Measurements from ENCODE around the gene CNN2.
A peak's percentile ranks its signal among the peaks of the same experiment; 100 is the strongest.

CNN2 gene

DNA sequence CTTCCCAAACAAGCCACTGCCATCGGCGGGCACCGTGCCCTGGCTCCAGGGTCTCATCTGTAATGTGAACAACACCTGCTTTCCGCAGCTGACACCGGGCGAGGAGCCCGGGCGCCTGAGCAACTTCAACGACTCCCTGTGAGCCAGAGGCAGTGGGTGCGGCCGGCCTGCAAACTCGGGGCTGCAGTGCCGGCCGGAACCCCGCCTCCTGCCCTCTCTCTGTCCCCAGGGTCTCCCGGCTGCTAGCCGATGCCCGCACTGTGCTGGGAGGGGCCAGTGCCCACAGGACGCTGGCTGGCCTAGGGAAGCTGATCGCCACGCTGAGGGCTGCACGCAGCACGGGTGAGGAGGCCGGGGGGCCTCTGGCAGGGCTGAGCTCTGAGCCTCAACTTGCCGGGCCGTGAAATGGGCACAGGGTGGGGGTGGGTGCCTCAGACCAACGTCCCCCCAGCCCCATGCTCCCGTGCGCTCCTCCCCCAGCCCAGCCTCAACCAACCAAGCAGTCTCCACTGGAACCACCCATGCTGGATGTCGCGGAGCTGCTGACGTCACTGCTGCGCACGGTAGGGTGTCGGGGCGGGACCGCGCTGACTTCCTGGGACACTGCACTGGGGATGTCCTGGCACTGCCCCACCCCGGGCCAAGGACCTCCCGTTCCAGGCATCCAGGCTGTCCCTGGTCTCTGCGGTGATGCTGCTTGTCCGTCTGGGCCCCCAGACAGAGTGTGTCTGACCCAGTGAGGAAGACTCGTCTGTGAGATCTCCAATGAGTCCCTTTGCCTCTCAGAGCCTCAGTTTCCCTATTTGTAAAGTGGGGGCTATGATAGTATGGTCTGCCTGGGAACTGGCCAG is 15.7 kb downstream of the CNN2 start:
- no peak for DNase-seq
- Histone ChIP-seq H3K27me3 (replicated peaks; ENCODE audit: control insufficient read depth, insufficient read depth, low read length, poor library complexity, severe bottlenecking) (no peaks in the 10 kb centered on the region), H3K36me3 (ENCODE audit: control insufficient read depth, insufficient read depth, low read length) (peaks cover 39% of the 10 kb centered on the region), H3K9me3 (ENCODE audit: control insufficient read depth, low read length) (no peaks in the 10 kb centered on the region), H3K27ac (ENCODE audit: insufficient read depth, low read length, poor library complexity, severe bottlenecking) (no peak overlapping the region), H3K4me3 (ENCODE audit: insufficient read depth, low read depth, low read length, poor library complexity, severe bottlenecking) (no peak overlapping the region), H3K4me1 (ENCODE audit: control insufficient read depth, insufficient read depth, low read length, poor library complexity, severe bottlenecking) (peaks cover 40% of the 10 kb centered on the region)

GRCh38 chr19:1042689-1043511 is 16.5 kb downstream of the CNN2 start:
- no peak overlapping the region for H3K27ac ChIP-seq (ENCODE audit: insufficient read depth, low read length, poor library complexity, severe bottlenecking)
- no peak for DNase-seq
- H3K4me3 ChIP-seq (ENCODE audit: insufficient read depth, low read depth, low read length, poor library complexity, severe bottlenecking): no peak overlapping the region
- no peaks in the 10 kb centered on the region for H3K9me3 ChIP-seq (ENCODE audit: control insufficient read depth, low read length)
- H3K36me3 ChIP-seq (ENCODE audit: control insufficient read depth, insufficient read depth, low read length): peaks cover 41% of the 10 kb centered on the region
- H3K4me1 ChIP-seq (ENCODE audit: control insufficient read depth, insufficient read depth, low read length, poor library complexity, severe bottlenecking): peaks cover 35% of the 10 kb centered on the region
- no peaks in the 10 kb centered on the region for H3K27me3 ChIP-seq (replicated peaks; ENCODE audit: control insufficient read depth, insufficient read depth, low read length, poor library complexity, severe bottlenecking)

GRCh38 chr19:1045247-1045603 is 18.8 kb downstream of the CNN2 start:
- Histone ChIP-seq H3K9me3 (ENCODE audit: control insufficient read depth, low read length) (no peaks in the 10 kb centered on the region), H3K36me3 (ENCODE audit: control insufficient read depth, insufficient read depth, low read length) (peaks cover 41% of the 10 kb centered on the region), H3K4me1 (ENCODE audit: control insufficient read depth, insufficient read depth, low read length, poor library complexity, severe bottlenecking) (peaks cover 20% of the 10 kb centered on the region), H3K4me3 (ENCODE audit: insufficient read depth, low read depth, low read length, poor library complexity, severe bottlenecking) (no peak overlapping the region), H3K27me3 (replicated peaks; ENCODE audit: control insufficient read depth, insufficient read depth, low read length, poor library complexity, severe bottlenecking) (no peaks in the 10 kb centered on the region), H3K27ac (ENCODE audit: insufficient read depth, low read length, poor library complexity, severe bottlenecking) (no peak overlapping the region)
- DNase-seq: peak; percentile 63 to 76 (median 68)

DNA sequence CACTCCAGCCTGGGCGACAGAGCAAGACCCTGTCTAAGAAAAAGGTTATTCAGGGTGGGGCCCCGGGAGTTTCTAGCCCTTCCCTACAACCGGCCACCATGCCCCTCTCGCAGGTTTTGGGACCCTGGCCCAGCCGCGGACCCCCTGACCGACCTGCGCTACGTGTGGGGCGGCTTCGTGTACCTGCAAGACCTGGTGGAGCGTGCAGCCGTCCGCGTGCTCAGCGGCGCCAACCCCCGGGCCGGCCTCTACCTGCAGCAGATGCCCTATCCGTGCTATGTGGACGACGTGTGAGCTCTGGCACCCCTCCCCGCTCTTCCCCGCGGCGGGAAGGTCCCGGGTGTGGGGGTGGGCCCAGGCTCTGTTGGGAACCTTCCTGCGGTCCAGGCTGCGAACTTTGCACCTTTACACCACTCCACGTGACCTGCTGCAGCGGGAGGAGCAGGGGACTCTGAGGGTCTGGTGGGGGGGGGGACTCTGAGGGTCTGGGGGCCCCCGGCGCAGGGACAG is 19.8 kb downstream of the CNN2 start:
- Histone ChIP-seq H3K36me3 (ENCODE audit: control insufficient read depth, insufficient read depth, low read length) (peaks cover 41% of the 10 kb centered on the region), H3K27ac (ENCODE audit: insufficient read depth, low read length, poor library complexity, severe bottlenecking) (no peak overlapping the region), H3K4me3 (ENCODE audit: insufficient read depth, low read depth, low read length, poor library complexity, severe bottlenecking) (no peak overlapping the region), H3K9me3 (ENCODE audit: control insufficient read depth, low read length) (no peaks in the 10 kb centered on the region), H3K27me3 (replicated peaks; ENCODE audit: control insufficient read depth, insufficient read depth, low read length, poor library complexity, severe bottlenecking) (no peaks in the 10 kb centered on the region), H3K4me1 (ENCODE audit: control insufficient read depth, insufficient read depth, low read length, poor library complexity, severe bottlenecking) (peaks cover 12% of the 10 kb centered on the region)
- DNase-seq: no peak

DNA sequence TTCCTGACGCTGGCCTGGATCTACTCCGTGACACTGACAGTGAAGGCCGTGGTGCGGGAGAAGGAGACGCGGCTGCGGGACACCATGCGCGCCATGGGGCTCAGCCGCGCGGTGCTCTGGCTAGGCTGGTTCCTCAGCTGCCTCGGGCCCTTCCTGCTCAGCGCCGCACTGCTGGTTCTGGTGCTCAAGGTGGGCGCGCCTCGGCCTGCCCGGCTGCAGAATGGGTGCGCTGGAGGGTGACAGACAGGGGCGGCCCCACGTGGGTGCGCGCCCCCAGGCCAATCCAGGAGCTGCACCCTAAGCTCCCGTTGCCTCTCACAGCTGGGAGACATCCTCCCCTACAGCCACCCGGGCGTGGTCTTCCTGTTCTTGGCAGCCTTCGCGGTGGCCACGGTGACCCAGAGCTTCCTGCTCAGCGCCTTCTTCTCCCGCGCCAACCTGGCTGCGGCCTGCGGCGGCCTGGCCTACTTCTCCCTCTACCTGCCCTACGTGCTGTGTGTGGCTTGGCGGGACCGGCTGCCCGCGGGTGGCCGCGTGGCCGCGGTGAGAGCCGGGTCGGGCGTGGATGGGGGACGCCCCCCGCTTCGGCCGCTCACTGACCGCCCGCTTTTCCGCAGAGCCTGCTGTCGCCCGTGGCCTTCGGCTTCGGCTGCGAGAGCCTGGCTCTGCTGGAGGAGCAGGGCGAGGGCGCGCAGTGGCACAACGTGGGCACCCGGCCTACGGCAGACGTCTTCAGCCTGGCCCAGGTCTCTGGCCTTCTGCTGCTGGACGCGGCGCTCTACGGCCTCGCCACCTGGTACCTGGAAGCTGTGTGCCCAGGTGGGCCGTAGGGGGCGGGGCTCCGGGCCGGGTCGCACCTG is 20.7 kb downstream of the CNN2 start:
- peaks cover 8% of the 10 kb centered on the region for H3K4me1 ChIP-seq (ENCODE audit: control insufficient read depth, insufficient read depth, low read length, poor library complexity, severe bottlenecking)
- no peak for DNase-seq
- H3K9me3 ChIP-seq (ENCODE audit: control insufficient read depth, low read length): no peaks in the 10 kb centered on the region
- no peak overlapping the region for H3K27ac ChIP-seq (ENCODE audit: insufficient read depth, low read length, poor library complexity, severe bottlenecking)
- no peak overlapping the region for H3K4me3 ChIP-seq (ENCODE audit: insufficient read depth, low read depth, low read length, poor library complexity, severe bottlenecking)
- H3K27me3 ChIP-seq (replicated peaks; ENCODE audit: control insufficient read depth, insufficient read depth, low read length, poor library complexity, severe bottlenecking): no peaks in the 10 kb centered on the region
- H3K36me3 ChIP-seq (ENCODE audit: control insufficient read depth, insufficient read depth, low read length): peaks cover 38% of the 10 kb centered on the region

- peaks cover 31% of the 10 kb centered on the region for H3K36me3 ChIP-seq (ENCODE audit: control insufficient read depth, insufficient read depth, low read length)
- no peaks in the 10 kb centered on the region for H3K9me3 ChIP-seq (ENCODE audit: control insufficient read depth, low read length)
- peaks cover 5% of the 10 kb centered on the region for H3K4me1 ChIP-seq (ENCODE audit: control insufficient read depth, insufficient read depth, low read length, poor library complexity, severe bottlenecking)
- H3K27me3 ChIP-seq (replicated peaks; ENCODE audit: control insufficient read depth, insufficient read depth, low read length, poor library complexity, severe bottlenecking): no peaks in the 10 kb centered on the region
- no peak overlapping the region for H3K27ac ChIP-seq (ENCODE audit: insufficient read depth, low read length, poor library complexity, severe bottlenecking)
- H3K4me3 ChIP-seq (ENCODE audit: insufficient read depth, low read depth, low read length, poor library complexity, severe bottlenecking): no peak overlapping the region
- DNase-seq: no peak
These were observed 21.3 kb downstream of the CNN2 start for GRCh38 chr19:1047696-1048147.

DNA sequence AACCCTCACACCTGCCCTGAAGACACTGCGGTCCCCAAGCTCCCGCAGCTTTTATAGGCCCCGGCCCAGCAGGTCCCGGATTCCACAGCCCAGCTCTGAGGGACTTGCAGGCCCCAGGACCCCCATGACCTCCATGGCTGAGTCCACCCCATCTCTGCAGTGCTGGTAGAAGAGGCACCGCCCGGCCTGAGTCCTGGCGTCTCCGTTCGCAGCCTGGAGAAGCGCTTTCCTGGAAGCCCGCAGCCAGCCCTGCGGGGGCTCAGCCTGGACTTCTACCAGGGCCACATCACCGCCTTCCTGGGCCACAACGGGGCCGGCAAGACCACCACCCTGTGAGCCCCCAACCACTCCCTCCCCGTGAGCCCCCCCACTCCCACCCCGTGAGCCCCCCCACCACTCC is 22.7 kb downstream of the CNN2 start:
- Histone ChIP-seq H3K9me3 (ENCODE audit: control insufficient read depth, low read length) (no peaks in the 10 kb centered on the region), H3K27ac (ENCODE audit: insufficient read depth, low read length, poor library complexity, severe bottlenecking) (no peak overlapping the region), H3K4me1 (ENCODE audit: control insufficient read depth, insufficient read depth, low read length, poor library complexity, severe bottlenecking) (peaks cover 5% of the 10 kb centered on the region), H3K36me3 (ENCODE audit: control insufficient read depth, insufficient read depth, low read length) (peaks cover 26% of the 10 kb centered on the region), H3K27me3 (replicated peaks; ENCODE audit: control insufficient read depth, insufficient read depth, low read length, poor library complexity, severe bottlenecking) (no peaks in the 10 kb centered on the region), H3K4me3 (ENCODE audit: insufficient read depth, low read depth, low read length, poor library complexity, severe bottlenecking) (no peak overlapping the region)
- DNase-seq: no peak

DNA sequence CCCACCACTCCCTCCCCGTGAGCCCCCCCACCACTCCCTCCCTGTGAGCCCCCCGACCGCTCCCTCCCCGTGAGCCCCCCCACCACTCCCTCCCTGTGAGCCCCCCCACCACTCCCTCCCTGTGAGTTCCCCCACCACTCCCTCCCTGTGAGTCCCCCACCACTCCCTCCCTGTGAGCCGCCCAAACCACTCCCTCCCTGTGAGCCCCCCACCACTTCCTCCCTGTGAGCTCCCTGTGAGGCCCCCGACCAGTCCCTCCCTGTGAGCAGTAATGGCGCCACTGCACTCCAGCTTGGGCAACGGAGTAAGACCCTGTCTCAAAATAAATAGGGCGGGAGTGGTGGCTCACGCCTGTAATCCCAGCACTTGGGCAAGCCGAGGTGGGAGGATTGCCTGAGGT is 23.4 kb downstream of the CNN2 start:
- Histone ChIP-seq H3K4me1 (ENCODE audit: control insufficient read depth, insufficient read depth, low read length, poor library complexity, severe bottlenecking) (peaks cover 5% of the 10 kb centered on the region), H3K9me3 (ENCODE audit: control insufficient read depth, low read length) (no peaks in the 10 kb centered on the region), H3K4me3 (ENCODE audit: insufficient read depth, low read depth, low read length, poor library complexity, severe bottlenecking) (no peak overlapping the region), H3K36me3 (ENCODE audit: control insufficient read depth, insufficient read depth, low read length) (peaks cover 27% of the 10 kb centered on the region), H3K27ac (ENCODE audit: insufficient read depth, low read length, poor library complexity, severe bottlenecking) (no peak overlapping the region), H3K27me3 (replicated peaks; ENCODE audit: control insufficient read depth, insufficient read depth, low read length, poor library complexity, severe bottlenecking) (no peaks in the 10 kb centered on the region)
- DNase-seq: no peak

DNA sequence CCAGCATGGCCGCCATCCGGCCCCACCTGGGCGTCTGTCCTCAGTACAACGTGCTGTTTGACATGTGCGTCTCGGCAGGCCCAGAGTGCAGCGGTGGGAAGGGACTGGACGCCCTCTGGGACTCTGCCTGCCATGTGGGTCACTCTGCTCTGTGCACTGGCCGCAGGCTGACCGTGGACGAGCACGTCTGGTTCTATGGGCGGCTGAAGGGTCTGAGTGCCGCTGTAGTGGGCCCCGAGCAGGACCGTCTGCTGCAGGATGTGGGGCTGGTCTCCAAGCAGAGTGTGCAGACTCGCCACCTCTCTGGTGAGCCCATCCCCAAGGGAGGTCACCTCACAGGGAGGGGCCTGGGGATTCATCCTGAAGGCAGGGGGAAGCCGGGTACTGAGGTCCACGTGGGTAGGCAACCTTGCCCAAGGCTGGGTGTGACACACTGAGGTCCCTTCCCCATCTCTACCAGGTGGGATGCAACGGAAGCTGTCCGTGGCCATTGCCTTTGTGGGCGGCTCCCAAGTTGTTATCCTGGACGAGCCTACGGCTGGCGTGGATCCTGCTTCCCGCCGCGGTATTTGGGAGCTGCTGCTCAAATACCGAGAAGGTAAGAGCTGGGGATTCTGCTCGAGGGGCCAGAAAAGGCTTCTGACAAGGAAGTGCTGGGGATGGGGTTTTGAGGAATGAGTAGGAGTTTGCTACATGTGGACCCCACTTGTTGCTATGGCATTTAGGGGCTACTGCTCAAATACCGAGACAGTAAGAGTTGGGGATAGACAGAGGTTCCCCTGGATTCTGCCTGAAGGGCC is 24.8 kb downstream of the CNN2 start:
- Histone ChIP-seq H3K27ac (ENCODE audit: insufficient read depth, low read length, poor library complexity, severe bottlenecking) (no peak overlapping the region), H3K4me1 (ENCODE audit: control insufficient read depth, insufficient read depth, low read length, poor library complexity, severe bottlenecking) (peaks cover 5% of the 10 kb centered on the region), H3K4me3 (ENCODE audit: insufficient read depth, low read depth, low read length, poor library complexity, severe bottlenecking) (no peak overlapping the region), H3K36me3 (ENCODE audit: control insufficient read depth, insufficient read depth, low read length) (peaks cover 31% of the 10 kb centered on the region), H3K9me3 (ENCODE audit: control insufficient read depth, low read length) (no peaks in the 10 kb centered on the region), H3K27me3 (replicated peaks; ENCODE audit: control insufficient read depth, insufficient read depth, low read length, poor library complexity, severe bottlenecking) (no peaks in the 10 kb centered on the region)
- no peak for DNase-seq
